NCI-H524 (cell line): ENCODE data around the gene CELA1.
A peak's percentile ranks its signal among the peaks of the same experiment; 100 is the strongest.

ENCODE experiments used
- DNase-seq, 2 experiments: peaks; one replicate each; lab custom pipeline; 2025; lab: John Stamatoyannopoulos, UW

Gene CELA1

DNA sequence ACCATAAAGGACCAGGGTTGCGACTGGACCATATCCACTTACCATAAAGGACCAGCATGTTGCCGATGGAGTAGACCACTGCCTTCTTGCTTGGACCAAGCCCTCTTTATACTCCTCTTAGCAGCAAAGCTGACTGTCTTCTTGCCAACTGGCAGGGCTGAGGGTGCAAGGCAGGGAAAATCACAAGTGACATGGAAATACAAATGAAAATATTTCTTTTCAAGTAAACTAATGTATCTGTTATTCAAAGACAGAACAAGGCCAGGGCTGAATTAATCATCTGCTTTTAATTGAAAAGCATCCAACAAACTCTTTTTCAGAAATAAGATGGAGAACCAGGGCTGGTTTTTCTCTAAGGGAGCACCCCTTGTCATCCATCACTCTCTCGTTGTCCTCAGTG is at the start of gene CELA1:
TSS of gene CELA1 (minus strand) at position 99 of the 400 bp plus-strand sequence. CDS start at position 58, 41 bp downstream.
- DNase-seq = no peak

DNA sequence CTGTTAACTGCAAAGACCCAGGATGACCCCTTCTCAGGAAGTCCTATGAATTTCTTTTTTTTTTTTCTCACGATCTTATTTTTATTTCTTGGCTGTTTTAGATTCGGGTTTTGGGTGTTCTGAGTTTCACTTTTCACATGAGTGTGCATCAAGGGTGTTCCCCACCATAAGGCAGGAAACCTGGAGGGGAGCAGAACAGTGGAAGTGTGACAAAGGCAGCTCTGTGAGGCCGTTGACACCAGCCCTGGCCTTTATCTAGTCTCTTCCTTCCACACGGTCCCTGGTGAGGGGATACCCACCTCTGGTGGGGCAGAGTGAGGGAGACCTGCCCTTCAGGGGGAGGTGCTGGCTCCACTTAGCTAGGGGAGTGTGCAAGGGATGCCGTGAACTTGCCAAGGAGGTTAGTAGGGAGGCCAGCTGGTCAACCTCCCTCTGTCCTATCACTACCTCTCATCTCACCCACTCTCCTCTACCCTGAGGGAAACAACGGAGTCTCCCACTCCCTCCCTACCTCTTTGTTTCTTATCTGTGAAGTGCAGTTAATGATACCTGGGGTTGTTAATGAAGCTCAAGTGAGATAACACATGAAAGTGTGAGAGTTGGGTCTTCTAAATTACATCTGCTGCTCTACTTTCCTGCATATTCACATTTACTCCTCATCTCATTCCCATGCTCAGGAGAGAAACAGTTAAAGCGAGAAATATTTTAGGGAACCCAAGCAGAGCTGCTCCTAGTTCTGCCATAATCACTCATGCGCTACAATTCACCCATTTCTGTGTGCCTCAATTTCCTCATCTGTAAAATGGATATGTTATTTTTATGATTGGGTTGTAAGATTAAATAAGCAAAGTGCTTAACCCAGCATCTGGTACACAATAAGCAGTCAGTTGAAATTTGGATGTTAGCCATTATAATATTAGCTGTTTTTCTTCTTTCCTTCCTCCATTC is 49.1 kb upstream of the CELA1 start:
- DNase-seq = no peak

DNA sequence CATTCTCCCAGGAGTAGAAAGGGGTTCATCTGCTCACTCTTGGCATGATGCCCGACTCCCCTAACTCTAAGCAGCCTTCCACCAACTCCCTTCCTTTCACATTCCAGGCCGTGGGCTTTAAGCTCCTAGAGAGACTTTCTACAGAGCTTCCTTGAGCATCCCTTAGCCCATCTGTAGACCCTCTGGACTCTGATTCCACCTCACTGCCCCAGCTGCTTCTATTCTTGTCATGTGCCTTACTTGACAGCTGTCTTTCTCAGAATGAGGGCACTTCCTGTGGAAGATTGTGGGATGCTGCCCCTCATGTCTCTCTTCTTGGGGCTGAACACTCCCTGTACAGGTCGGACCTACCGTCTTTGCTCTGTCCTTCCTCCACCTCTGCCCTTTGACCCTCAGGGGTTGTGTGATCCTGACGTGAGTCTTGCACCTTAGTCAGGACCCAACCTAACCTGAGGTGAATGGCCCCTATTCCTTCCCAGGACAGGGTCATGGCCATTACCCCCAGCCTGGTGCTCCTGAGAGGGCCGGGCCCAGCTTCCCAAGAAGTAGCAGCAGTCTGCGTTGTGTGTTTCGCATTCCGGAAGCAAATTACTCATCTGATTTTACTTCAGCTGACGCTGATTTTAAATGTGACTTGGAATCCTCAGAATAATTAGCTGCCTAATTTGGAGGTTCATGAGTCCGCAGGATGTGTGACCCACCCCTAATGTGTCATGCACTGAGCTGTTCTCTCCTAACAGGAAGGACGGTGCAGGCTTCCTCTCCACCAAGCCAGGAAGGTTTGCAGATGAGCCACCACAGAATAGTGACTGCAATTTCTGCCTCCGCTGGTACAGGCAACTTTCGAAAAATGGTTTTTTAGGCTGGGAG is 47.4 kb upstream of the CELA1 start:
- no peak for DNase-seq

DNA sequence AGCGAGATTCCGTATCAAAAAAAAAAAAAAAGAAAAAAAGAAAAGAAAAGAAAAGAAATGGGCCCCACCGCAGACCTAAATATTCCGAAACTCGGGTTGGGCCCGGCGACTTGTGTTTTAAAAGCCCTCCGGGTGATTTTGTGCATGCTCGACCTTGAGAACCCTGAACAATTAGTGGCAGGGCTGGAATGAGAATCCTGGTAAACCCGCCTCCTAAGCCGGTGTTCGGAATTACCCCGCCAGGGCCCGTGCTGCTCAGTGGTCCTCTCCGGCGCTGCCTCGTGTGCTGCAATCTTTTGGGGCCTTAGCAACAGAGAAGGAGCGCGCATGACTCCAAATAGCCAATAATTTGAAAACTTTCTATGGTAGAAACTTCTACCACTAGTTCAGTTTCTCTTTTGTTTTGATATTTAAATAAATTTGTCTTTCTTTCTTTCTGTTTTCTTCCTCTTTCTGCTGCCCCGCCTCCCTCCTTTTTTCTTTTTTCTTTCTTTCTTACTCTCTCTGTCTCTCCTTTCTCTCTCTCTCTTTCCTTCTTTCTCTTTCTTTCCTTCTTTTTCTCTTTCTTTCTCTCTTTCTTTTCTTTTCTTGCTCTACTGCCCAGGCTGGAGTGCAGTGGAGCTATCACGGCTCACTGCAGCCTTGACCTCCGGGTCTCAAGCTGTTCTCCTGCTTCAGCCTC is 46.2 kb upstream of the CELA1 start:
- no peak for DNase-seq

DNA sequence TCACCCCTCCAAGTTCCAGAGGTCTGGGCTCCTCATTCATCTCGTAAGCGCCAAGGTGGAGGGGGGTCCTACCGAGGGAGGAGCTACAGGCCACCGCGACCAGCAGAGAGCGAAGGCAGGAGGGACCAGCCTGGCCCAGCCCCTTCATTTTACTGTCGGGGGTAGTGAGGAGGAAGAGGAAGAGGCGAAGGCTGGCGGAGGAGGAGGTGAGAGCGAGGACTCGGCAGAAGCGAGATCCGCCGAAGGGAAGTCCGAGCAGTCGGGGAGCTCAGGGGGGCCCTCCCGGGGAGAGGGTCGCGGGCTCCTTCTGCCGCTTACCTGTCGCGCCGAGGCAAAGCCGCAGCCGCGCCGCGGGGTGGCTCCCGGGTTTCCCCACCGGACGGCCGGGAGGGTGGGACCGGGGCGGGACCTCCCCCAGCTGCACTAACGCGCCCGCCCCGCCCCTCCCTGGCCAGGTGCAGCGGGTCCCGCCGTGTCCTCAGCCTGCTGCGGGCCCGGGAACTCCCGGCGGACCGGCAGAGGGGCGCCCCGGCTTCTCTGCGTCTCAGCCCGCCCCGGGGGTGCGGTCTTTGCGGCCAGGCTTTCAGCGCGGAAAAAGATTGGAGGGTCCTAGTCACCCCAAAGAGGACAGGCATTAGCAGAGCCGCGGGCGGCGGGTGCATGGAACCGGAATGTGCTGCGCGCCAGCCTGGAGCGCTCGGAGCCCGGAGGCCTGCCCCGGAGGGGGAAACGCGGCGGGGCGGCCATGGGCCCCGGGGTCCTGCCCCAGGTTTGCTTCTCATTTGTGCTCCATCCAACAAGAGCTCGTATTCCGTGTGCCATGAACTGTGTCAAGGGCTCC is 45.0 kb upstream of the CELA1 start, which contains the start of gene GALNT6:
TSS of gene GALNT6 (minus strand) at position 124 of the 841 bp plus-strand sequence. CDS start 11,625 bp downstream, outside the sequence.
- peak in 1 of 2 experiments; percentile 12 for DNase-seq

DNA sequence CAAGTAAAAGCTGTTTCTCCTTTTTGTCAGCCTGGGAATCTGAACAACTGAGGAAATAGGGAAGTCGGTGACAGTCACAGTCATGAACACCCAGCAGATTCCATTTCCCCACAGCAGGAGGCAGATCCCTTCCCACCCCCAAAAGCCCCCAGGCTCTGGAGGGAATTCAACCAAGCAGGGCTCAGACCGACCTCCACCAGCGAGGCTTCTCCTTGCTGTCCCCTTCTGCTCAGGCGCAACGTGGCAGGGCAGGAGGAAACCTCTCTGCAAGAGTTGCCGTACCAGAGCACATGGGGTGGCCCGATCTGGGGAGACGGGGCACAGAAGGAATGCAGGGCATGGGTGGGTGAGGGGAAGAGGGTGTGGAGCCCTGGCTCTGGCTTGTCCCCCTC is 44.4 kb upstream of the CELA1 start:
- no peak for DNase-seq

DNA sequence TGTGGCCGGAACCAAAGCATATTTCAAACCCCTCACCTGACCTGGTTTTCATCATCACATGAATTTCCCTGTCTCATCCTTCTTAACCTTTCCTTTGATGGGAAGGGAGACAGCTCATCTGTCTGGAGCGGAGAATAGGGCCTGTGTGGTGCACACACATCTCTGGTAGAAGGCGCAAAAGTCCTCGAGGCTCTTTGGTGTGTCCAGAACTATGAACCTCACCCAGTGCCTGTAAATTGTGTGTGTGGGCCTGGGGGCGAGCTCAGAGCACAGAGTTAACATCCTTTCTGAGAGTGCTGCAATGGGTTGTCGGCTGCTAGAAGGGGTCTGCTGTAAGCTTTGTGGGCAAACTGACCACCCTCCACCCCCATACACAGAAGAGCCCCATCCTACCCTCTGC is 44.0 kb upstream of the CELA1 start:
- no peak for DNase-seq

DNA sequence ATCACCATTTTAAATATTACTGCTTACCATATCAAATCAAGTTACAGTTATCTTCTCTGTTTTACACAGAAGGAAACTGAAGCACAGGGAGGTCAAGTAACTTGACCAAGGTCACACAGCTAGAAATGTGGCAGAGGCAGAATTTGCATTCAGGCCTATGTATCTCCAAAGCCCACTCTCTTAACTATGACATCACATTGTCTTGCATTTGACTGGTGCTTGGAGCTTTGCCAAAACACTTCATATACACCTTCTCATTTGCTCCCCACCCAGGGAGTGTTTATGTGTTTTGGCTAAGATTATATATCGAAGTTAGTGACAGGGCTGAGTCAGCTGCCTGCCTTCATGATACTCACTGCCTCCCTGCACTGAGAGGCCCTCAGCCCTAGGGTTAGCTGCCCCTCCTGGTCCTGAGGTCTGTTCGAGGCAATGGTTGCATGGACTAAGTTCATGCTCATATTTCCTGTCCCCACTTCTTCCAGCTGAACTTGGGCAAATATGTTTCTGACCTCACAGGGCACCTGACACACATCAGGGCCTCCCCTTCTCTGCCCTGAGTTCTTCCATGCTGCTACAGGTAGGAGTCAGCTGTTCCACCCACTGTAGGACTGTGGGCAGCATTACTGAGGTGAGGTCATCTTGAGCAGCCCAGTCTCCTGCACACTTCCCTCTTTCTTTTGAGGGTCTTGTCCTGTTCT is 43.0 kb upstream of the CELA1 start:
- DNase-seq = no peak

DNA sequence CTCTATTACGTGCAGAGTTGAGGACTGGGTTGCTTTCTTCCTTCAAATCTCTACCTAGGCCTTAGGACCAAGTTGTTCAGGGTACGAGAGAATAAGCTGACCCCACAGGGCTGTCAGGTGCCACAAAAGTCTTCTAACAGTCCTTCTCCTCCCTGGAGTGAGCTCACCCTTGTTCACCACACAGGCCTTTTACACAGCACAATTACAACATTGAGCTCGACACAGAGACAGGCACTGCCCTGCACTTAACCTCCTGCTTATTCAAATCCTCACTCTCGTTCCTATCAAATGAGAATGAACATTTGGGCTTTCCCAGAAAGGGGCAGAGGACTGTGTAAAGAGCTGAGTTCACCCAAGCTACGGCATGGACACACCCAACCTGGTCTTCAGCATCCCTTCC is 42.4 kb upstream of the CELA1 start:
- DNase-seq = no peak

DNA sequence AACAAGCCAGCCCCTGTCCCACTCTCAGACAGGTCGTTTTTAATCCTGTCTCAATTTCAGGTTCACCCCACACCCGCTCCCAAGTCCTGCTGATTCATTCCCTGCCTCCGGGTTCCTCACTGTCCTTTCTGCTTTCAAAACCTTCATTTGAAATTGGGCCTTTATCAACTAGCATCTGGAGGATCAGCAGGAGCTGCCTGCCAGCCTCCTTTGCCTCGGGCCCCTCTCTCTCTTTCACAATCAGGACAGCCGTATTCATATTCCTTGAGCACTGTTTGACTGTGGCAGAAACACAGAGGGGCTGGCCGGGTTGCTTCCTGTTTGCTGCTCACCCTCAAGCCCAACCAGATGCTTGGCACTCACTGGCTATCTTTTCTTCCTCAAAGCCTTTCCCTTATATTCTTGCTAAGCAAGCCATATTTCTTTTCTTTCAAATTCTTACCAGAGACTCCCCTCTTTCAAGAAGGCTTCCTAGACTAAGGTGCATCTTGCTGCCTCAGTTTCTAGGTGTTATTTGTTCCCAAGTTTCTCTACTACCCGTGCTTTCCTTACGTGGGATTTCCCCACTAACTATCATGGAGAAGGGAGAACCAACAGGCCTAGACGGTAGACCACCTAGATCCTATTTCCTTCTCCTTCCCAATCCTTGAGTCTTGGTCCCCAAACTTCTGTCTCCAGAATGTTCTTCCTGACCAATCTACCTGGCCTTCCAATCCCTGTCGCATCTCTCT is 41.8 kb upstream of the CELA1 start:
- DNase-seq = no peak

DNA sequence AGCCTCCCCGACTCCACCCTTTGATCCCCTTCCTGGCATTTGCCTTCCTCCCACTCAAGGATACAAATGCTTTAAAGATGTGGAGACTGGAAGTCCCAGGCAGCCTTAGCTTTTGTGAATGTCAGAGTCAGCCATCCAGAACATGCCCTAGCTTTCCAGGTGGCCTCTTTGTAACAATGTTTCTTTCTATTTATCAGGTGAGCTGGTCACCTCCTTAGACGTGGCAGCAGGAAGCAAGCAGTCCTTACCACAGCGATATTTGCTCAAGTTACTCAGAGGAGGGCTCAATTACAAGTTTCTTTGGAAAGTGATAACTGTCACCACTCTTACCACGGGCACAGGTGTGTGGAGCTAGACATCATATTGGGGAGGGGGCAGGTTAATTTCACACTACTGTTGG is 39.9 kb upstream of the CELA1 start:
- no peak for DNase-seq

DNA sequence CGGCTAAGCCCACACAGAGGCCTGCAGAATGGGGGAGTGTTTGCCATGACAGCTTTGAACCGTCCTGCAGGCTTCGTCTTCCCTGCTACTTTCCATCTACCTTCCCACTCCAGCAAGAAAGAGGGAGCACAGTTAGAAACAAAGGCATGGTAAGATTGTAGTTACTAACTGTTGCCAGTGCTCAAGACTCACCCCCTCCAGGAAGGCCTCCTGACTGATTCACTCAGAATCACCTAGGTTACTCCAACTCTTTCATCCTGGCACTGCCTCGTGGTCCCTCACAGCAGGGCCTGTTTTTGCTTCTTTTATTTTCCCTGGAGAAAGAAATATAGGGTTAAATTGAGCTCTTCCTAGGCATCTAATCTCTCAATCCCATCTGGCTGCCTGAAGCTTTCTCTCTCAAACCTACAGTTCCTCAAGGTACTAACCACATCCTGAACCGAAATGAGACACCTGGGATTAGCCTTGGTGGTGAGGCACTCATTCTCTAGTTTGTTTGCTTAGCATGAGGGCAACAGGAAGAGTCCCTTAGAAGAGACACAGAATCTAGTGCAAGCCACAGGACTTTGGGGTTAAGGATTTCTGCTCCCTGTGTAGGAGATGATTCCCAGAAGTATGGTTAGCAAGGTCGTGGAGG is 36.9 kb upstream of the CELA1 start:
- peak in 1 of 2 experiments; percentile 8 for DNase-seq

DNA sequence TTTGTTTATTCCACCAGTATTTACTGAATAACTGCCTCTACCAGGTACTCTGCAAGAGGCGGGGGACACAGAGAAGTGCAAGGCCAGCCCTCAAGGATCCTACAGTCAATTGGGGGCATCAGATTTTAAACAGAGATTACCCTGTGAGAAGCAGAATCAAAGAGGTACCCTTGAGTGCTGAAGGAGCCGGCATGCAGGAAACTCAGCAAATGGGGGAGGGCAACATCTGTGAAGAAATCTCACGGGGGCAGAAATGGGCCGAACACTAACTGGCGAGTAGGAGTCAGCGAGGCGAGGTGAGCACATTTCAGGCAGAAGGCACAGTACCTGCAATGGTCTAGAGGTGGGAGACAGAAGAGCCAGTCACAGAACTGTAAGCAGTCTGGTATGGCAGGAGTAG is 35.7 kb upstream of the CELA1 start:
- DNase-seq = peak in 1 of 2 experiments; percentile 14

DNA sequence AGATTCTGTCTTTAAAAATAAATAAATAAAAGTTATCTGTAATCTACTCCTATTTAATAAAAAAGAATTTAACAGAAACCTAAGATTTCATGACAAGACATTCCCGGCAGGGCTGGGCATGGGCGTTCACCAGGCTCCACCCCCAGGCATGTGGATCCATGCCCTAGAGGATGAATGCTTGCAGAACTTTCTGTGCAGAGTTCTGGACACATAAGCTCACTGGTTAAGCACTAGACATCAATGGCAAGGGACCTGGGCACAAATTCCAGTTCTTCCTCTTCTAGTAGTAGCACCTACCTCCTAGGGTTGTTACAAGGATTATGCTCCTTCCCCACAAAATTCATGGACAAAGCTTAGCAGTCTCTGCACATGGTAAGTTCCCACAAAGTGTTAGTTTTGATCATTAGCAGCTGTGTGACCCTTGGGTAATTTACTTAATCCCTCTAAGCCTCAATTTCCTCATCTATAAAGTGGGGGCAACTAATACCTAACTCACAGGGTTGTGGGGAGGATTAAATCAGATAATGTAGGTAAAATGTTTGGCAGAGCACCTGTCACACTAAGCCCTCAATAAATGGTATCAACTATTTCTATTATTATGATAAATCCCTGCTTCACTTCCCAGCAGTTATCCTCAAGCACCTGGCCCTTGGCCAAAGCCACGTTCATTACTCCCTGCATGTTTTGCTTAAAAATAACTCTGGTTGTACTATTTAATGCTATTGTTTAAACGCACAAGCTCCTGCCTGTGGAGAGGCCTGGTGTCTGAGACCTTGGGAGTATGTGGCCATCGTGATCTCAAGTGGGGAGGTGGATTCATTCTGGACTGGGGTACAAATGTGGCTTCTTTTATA is 35.0 kb upstream of the CELA1 start:
- DNase-seq = peak; percentile 35 to 69

DNA sequence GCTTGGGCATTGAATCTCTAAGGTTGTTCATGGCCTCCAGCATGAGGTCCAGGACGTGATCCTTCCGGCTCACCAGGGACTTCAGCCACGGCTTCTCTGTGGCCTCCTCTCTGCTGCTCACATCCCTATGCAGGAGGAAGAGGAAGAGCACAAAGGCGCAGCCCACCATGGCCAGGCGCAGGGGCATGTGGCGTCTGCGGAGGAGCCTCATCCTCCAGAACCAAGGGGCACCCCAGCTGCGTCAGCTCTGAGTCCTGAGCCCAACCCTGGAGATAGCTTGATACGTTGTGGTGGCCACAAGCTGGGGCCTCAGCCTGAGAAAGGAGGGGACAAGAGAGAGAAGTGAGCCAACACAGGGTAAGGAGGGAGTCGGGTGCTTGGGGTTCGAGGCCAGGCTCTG is 33.1 kb upstream of the CELA1 start:
- no peak for DNase-seq

DNA sequence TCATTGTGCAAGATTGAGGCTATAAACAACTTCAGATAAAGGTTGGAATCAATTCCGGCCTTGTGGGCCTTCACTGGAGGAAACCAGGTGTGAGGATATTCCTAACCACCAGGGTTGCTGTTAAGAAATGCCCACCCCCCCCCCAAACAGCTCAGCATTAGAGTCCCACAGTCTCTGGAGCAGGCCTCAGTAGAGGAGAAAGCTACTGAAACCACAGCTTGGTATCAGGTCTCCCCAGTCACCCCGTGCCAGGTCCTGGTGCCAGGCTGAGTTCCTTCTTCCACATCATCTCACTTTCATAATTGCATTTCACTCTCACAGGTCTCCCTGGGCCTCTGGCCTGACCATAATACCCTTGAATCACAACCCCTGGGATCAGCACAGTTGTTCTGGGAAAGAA is 32.3 kb upstream of the CELA1 start:
- DNase-seq = no peak

DNA sequence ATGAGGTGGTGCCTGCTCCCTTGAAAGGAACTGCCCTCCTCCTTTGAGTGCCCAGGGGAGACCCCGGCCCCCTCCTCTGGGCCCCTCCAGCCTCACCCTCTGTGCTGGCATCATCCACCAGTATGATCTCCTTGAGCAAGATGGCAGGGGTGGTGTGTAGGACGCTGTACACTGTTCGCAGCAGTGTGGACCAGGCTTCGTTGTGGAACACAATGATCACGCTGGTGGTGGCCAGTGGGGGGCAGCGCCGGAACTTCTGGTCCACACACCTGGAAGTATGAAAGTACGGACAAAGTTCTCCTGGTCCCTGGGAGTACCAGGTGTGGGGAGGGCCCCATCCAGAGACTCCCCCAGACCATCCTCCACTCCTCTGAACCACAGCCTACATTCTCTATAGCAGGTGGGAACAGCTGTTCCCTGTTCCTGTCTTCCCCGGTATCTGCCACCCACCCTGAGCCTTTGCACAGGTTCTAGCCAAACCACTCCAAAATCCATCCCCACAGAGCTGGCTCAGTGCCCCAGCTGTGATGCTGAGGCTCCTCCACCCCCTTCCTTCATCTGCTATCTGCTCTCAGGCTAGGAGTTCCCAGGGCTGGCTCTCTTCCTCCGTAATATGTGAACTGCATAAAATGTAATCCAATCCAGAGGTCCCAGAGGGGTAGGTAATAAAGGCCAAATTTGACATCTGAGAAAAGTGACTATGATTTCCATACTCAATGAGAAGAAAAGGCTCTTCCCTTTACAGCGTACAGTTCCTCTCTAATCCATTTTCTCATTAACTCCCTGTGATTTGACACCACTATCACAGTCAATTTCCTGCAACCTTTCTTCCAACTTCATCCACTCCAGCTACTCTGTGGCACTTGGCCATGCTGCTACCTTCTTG is 30.9 kb upstream of the CELA1 start:
- DNase-seq = peak; percentile 36 to 69
